ENCODE measurements around the gene VWA1. TPM values are rescaled to one million over a fixed set of nuclear protein-coding genes. Genes with fewer than 3 reads are reported as not detected.

Gene VWA1
- total RNA-seq, 1 experiment from 2014 or later = 858 TPM

GRCh38 chr1:1420654-1421141 is 14.8 kb upstream of the VWA1 start:
- no peaks in the 10 kb centered on the region for H3K9me3 ChIP-seq (ENCODE audit: control insufficient read depth, insufficient read depth, low read depth, low read length)
- no peak overlapping the region for H3K4me3 ChIP-seq (ENCODE audit: low read depth in 2 of 2, low read length in 2 of 2)
- peak overlapping the region; percentile 70 for H3K27ac ChIP-seq (ENCODE audit: low read length)
- DNase-seq (ENCODE audit: low read depth, low spot score) = no peak
- POLR2A ChIA-PET = interaction anchor here (1.5 kb wide), 1 partner anchor 10 kb away, joined by 7 read pairs; no protein-coding TSS in a partner anchor
- H3K36me3 ChIP-seq (ENCODE audit: control insufficient read depth, insufficient read depth, low read length) = no peaks in the 10 kb centered on the region
- H3K4me1 ChIP-seq (ENCODE audit: control insufficient read depth, insufficient read depth, low read length) = peaks cover 22% of the 10 kb centered on the region
- ATAC-seq = no peak
- TF ChIP-seq, protein P1, sequence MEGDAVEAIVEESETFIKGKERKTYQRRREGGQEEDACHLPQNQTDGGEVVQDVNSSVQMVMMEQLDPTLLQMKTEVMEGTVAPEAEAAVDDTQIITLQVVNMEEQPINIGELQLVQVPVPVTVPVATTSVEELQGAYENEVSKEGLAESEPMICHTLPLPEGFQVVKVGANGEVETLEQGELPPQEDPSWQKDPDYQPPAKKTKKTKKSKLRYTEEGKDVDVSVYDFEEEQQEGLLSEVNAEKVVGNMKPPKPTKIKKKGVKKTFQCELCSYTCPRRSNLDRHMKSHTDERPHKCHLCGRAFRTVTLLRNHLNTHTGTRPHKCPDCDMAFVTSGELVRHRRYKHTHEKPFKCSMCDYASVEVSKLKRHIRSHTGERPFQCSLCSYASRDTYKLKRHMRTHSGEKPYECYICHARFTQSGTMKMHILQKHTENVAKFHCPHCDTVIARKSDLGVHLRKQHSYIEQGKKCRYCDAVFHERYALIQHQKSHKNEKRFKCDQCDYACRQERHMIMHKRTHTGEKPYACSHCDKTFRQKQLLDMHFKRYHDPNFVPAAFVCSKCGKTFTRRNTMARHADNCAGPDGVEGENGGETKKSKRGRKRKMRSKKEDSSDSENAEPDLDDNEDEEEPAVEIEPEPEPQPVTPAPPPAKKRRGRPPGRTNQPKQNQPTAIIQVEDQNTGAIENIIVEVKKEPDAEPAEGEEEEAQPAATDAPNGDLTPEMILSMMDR (IDR thresholded peaks at IDR 0.05) = no peak
- TF ChIP-seq REST (IDR thresholded peaks at IDR 0.05; ENCODE audit: insufficient read depth in 1 of 2, low read depth in 2 of 2, low read length in 1 of 2) (no peak), TCF7L2 (IDR thresholded peaks at IDR 0.05; ENCODE audit: low read depth, low read length) (no peak), SIN3A (IDR thresholded peaks at IDR 0.05; ENCODE audit: borderline replicate concordance, insufficient read depth, low read depth, low read length) (no peak), POLR2AphosphoS5 (IDR thresholded peaks at IDR 0.05; ENCODE audit: low read depth, low read length) (no peak)
- in situ Hi-C loops (cut with HindIII; ENCODE audit: low pct_unique_long_range_greater_than_20kb, low sequenced_read_pairs) (no loop called here), intact Hi-C loops (cut with micrococcal nuclease; ENCODE audit: unreplicated experiment) (no loop called here)
- no peaks in the 10 kb centered on the region for H3K27me3 ChIP-seq (ENCODE audit: control insufficient read depth, insufficient read depth, low read length)
- CTCF ChIA-PET = interaction anchor here (0.6 kb wide), 1 partner anchor 84 kb away, joined by 5 read pairs; no protein-coding TSS in a partner anchor
- BruUV-seq (replicated peaks) = no TSS peak

DNA sequence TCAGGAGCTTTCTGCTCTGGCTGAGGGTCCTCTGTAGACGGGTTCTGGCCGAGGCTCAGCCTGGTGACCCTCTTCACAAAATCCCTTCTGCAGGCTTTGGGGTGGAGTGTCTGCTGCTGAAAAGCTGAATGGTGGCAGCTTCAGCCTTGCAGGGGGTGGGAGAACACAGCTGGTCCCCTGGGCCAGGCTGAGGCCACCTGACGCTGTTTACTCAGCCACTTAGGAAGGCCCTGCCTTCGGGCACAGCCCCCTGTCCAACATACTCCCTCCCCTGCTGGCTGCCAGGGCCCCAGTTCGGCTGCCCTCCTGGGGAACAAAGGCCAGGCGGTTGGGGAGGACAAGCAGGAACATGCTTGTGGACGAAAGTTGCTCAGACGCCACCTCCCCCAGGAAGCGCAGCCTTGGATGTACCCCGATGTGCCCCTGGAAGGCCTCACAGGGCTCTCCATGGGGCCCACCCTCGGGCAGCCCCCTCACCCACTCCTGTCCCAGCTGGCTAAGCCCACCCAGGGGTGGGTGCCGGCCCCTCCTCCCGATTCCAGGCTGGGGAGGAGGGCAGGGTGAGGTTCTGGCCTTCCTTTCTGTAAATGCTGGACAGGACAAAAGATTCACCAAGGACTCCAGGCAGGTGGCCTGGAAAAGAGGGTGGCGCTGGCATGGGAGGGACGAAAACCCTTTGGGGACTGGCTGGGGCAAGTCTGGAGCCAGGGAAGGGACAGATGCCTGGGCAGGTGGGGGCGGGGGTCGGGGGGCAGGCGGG is 14.2 kb upstream of the VWA1 start, which contains the start of gene ANKRD65:
TSS of gene ANKRD65 (minus strand) at position 130 of the 760 bp plus-strand sequence. CDS start 271 bp downstream, outside the sequence.
- no peak for TF ChIP-seq SIN3A (IDR thresholded peaks at IDR 0.05; ENCODE audit: borderline replicate concordance, insufficient read depth, low read depth, low read length)
- TF ChIP-seq, protein P1 (IDR thresholded peaks at IDR 0.05) = no peak
- TF ChIP-seq POLR2AphosphoS5 (IDR thresholded peaks at IDR 0.05; ENCODE audit: low read depth, low read length) = no peak
- TF ChIP-seq TCF7L2 (IDR thresholded peaks at IDR 0.05; ENCODE audit: low read depth, low read length) = no peak
- TF ChIP-seq REST (IDR thresholded peaks at IDR 0.05; ENCODE audit: insufficient read depth in 1 of 2, low read depth in 2 of 2, low read length in 1 of 2) = no peak
- BruUV-seq (replicated peaks) = no TSS peak
- no peak for ATAC-seq
- Histone ChIP-seq H3K27me3 (ENCODE audit: control insufficient read depth, insufficient read depth, low read length) (no peaks in the 10 kb centered on the region), H3K9me3 (ENCODE audit: control insufficient read depth, insufficient read depth, low read depth, low read length) (no peaks in the 10 kb centered on the region), H3K36me3 (ENCODE audit: control insufficient read depth, insufficient read depth, low read length) (no peaks in the 10 kb centered on the region), H3K27ac (ENCODE audit: low read length) (peak within 1 kb of the TSS; percentile 70), H3K4me3 (ENCODE audit: low read depth in 2 of 2, low read length in 2 of 2) (no peak within 1 kb of the TSS), H3K4me1 (ENCODE audit: control insufficient read depth, insufficient read depth, low read length) (peaks cover 26% of the 10 kb centered on the region)
- DNase-seq (ENCODE audit: low read depth, low spot score) = no peak
- POLR2A ChIA-PET = interaction anchor here (1.5 kb wide), 1 partner anchor 9 kb away, joined by 7 read pairs; no protein-coding TSS in a partner anchor
- intact Hi-C loops (cut with micrococcal nuclease; ENCODE audit: unreplicated experiment) = no loop called here
- in situ Hi-C loops (cut with HindIII; ENCODE audit: low pct_unique_long_range_greater_than_20kb, low sequenced_read_pairs) = no loop called here
- CTCF ChIA-PET = no interaction called here
